Stimulated activated CD4-positive, alpha-beta T cell treated with anti-CD3 and anti-CD28 coated beads, Interleukin-12 subunit alpha, Interleukin-12 subunit beta, amount 100 ng/mL, for 24 hours (primary cell): Measurements from ENCODE around the gene SORCS1.
"Not testable (repeated sequence)": the region's sequence is repeated elsewhere in the genome, so short reads cannot be mapped to it uniquely, and the experiment has no call there.

Experiments
- DNase-seq, 2 experiments: peaks; one replicate each; pipeline ENCODE4 v3.0.0-alpha.2; 2020; ENCODE audit warnings: low read depth in 2 of 2

Gene SORCS1

DNA sequence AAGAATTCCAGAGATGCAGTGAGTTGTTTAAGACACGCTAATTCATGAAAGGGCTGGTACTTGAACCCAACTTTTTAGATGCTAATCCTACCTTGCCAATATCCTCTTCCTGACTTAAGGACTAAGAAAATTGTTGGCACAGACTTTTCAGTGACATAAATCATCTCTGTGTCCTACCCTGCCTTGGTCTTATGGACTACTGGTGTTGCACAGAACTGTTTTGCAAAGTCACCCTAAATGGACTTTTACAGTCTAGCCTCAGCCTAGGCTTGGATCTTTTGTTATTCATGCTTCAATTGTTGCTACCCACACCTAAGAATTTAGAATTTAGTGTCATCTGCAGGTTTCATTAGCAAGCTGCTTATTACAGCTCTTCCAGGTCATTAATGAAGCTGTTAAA is 112.7 kb downstream of the SORCS1 start:
- DNase-seq, result no peak

GRCh38 chr10:107043461-107043860 is 121.0 kb downstream of the SORCS1 start:
- DNase-seq, result no peak

GRCh38 chr10:107037192-107038122 is 127.0 kb downstream of the SORCS1 start:
- DNase-seq, result no peak

DNA sequence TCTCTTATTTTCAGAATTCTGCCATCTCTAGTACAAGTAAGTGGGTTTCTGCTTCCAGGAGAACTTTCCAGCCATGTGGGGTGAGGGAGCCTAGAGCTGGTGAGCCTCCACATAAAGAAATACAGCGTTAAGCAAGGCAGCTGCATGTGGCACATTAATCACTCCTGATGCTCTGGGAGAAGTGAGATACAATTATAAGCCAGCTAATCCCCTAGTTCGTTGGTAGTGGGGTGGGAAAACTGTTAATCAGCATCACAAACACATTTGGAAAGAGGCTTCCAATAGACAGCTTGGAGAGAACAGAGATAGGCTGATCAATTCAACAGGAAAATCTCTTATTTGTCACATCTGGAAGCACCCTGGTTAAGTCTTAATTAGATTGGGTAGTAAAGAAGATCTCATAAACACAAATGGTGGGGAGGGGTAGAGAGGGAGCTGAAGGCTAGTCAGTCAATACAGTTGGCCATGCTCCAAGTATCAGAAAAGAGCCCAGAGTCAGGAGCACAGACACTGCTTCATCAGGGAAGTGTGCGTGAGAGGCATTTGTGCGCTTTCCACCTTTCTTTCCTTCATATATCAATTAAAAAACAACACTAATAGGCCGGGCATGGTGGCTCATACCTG is 130.6 kb downstream of the SORCS1 start:
- DNase-seq, result no peak

- DNase-seq, result no peak
These were observed 131.7 kb downstream of the SORCS1 start for GRCh38 chr10:107032700-107033401.

DNA sequence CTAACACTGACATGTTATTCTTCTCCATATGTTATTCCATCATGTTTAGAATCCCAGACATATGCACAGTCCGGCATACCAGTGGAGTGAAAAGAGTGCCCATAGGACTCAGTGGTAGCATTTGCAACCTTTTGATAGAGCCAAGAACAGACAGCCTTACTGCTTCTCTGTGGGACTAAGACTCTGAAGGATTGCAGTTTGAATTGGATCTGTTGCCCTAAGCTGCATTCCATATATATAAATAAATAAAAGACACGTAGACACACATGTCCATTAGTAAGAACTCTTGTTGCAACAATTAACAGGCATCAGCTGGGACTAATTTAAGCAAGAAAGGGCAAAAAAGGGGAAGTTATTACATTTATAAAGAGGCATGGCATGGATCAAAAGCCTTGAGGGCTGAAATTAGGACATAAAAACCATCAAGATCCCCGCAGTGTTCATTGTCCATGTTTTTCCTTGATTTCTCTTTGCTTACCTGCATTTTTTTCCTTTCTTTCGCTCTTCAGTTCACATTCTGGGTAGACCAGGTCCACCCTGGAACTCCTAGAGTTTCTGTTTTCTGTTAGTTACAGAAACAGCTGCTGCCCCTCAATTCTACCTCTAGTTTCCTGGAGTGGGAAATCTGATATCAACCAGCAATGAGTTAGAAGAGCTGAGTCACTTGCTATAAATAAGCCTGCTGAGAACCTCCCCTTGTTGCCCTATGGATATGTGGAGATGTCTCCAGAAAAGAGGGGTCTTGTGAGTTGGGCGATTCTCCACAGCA is 132.4 kb downstream of the SORCS1 start:
- DNase-seq, result no peak

DNA sequence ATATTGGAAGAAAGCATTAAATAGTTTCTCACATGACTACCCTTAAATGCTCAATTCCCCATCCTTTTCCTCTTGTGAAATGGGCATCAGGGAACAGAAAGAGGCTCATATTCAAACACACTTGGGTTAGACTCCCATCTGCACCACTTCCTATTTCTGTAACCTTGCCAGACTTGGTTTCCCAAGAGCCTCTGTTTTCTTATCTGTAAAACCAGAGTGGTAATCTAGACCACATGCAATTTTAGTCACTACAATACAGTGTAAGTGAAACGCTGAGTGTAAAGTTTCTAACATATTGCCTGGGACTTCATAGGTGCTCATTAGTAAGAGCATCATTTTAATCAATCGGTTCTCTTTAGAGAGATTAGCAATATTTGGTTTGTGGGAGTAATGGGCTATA is 136.3 kb downstream of the SORCS1 start:
- no peak for DNase-seq

DNA sequence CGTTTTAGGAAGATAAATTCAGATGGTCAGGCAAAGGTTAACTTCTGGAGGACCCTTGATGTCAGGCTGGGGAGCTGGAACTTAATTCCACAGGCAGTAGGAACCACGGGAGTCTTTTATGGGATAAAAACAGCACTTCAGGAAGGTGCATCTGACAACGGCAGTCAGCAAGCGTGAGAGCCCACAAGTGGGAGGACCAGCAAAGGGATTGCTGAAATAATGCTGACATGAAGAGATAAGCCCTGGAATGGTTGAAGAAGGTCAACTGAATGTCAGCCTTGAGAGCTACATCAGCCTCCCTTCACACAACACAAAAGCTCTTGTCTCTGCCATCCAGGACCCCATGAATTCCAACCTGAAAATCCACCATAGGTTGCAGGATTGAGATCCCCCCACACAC is 138.8 kb downstream of the SORCS1 start:
- DNase-seq, result no peak

DNA sequence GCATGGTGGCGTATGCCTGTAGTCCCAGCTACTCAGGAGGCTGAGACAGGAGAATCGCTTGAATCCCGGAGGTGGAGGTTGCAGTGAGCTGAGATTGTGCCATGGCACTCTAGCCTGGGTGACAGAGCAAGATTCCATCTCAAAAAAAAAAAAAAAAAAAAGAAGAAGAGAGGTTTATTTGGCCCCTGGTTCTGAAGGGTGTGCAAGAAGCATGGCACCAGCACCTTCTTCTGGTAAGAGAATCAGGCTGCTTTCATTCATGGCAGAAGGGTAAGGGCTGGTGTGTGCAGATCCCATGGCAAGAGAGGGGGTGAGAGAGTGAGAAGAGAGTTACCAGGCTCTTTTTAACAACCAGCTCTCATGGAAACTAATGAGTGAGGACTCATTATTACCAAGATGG is 140.5 kb downstream of the SORCS1 start:
- not testable (repeated sequence) for DNase-seq

- DNase-seq, result no peak
These were observed 141.7 kb downstream of the SORCS1 start for GRCh38 chr10:107022600-107023354.

DNA sequence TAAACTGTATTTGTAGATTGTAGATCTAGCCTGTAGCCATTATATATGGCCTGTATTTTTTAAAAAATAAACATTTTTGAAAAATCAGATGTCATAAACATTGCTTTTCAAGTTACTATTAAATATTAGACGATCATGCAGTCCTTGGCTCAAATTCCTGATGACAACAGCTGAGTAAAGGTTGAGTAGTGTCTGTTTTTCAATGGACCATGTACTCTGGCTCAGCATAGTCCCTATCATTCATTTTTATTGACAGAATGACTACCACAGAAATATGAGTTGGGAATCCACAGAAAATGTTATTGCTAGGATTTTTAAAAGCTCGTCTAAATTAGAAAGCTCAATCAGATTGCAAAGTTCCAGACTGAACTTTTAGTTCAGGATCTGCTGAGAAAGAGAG is 145.4 kb downstream of the SORCS1 start:
- DNase-seq, result no peak

GRCh38 chr10:107013258-107014006 is 151.1 kb downstream of the SORCS1 start:
- DNase-seq, result no peak

- DNase-seq, result no peak
These were observed 152.5 kb downstream of the SORCS1 start for GRCh38 chr10:107011992-107012391.

GRCh38 chr10:107011105-107011504 is 153.4 kb downstream of the SORCS1 start:
- no peak for DNase-seq

- DNase-seq, result no peak
These were observed 154.0 kb downstream of the SORCS1 start for GRCh38 chr10:107010531-107010930.

- no peak for DNase-seq
These were observed 160.1 kb downstream of the SORCS1 start for GRCh38 chr10:107004362-107004761.

DNA sequence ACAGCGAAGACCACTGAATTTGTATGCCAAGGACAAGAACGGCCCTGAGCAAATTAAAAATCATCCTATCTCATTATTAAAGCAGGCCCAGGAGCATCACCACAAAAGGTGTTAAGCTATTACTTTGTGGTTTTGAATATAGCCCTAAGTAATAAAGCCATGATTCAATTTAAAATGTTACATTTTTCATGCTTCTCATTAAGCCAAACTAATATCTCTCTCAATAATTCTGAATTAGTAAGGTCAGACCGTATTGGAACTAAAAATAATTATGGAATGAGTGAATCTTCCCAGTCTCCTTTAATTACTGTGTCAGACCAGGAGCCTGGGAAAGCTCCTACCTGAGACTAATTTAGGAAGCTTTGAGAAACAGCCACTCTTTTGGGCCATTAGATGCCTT is 162.4 kb downstream of the SORCS1 start:
- DNase-seq, result no peak

GRCh38 chr10:106999118-106999707 is 165.3 kb downstream of the SORCS1 start:
- DNase-seq, result no peak

DNA sequence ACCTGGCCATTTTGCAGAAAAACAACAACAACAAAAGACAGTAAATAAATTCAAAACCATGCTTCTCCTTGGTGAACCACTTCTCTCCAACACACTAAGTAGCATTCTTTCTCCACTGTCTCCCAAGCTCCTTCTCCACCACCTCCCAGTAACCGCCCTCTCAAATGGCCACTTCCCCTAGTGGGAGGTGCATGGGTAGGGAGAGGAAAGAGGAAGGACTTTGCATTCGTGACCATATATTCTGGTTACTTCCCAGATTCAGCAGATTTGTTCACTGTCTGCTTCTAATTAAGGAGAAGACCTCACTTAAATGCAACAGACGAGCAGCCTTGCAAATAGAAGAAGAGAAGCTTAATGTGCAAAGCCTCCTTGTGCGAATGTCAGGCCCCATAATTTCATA is 166.8 kb downstream of the SORCS1 start:
- no peak for DNase-seq

DNA sequence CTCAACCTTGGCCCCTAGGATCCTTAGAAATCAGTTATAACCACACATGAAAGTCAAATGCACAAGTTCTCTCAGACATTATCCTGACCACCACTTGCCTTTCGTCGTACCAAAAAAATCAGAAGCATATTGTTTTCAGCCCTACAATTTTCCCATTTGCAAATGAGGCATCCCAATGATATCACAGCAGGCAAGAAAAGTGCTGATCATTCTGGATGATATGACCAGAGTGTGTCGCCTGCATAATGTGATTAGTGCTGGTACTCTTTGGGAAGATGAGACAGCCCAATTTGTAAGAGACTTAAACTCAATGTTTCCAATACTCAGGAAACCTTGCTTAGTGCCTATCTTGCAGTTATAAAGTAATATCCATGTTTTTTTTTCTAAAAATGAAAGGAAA is 168.0 kb downstream of the SORCS1 start:
- DNase-seq, result no peak
